ENCODE results near the gene RDH14.

The RDH14 gene

DNA sequence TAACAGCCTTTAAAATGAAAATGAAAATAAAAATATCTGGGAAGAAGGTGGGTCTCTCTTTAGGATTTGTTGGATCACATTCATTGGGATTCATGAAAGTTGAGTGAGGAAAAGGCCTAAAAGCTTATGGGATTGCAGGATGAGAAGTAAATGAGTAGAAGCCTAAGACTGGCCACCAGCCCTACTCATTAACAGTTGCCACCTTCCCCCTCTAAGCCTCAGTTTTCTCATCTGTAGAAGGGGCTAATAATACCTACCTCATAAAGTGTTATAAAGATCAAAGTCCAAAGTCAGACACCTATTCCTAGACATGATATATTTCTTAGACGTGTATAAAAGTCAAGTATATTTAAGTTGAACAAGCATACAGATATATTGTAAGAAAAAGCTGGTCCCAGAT is 23.8 kb downstream of the RDH14 start (continued):
- TF ChIP-seq, protein P1, sequence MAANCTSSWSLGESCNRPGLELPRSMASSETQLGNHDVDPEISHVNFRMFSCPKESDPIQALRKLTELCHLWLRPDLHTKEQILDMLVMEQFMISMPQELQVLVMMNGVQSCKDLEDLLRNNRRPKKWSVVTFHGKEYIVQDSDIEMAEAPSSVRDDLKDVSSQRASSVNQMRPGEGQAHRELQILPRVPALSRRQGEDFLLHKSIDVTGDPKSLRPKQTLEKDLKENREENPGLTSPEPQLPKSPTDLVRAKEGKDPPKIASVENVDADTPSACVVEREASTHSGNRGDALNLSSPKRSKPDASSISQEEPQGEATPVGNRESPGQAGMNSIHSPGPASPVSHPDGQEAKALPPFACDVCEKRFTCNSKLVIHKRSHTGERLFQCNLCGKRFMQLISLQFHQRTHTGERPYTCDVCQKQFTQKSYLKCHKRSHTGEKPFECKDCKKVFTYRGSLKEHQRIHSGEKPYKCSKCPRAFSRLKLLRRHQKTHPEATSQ (tag by site-specific recombination; IDR thresholded peaks at IDR 0.05): no peak
- no peak for TF ChIP-seq KLF9 (tag by site-specific recombination; IDR thresholded peaks at IDR 0.05; ENCODE audit: low read depth)
- TF ChIP-seq ZNF114 (tag by site-specific recombination; IDR thresholded peaks at IDR 0.05): no peak
- TF ChIP-seq ZNF626 (tag by site-specific recombination; IDR thresholded peaks at IDR 0.05): no peak
- TF ChIP-seq ZNF560 (tag by site-specific recombination; IDR thresholded peaks at IDR 0.05; ENCODE audit: borderline replicate concordance): no peak

DNA sequence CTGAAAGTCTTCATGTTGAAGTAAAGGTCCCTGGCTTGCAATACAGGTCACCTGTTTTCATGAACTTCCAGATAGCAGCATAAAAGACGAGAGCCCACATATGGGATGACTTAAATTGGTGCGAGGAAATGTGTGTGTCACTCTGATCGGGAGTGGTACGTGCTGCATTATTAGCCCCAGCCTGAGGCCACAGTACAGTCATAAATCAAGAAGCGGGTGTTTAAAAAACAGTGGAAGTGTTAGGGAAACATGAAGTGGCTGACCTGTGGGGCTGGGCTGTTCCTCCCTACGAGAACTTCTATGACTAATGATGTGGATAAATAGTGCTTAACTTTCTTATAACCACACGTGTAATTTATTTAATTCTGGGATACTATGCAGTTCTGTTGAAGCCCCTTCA is 24.4 kb downstream of the RDH14 start:
- TF ChIP-seq ZNF529 (tag by site-specific recombination; IDR thresholded peaks at IDR 0.05; ENCODE audit: insufficient replicate concordance): no peak
- peak; percentile 52 for TF ChIP-seq WT1 (tag by site-specific recombination; IDR thresholded peaks at IDR 0.05)
- TF ChIP-seq ZNF610 (tag by site-specific recombination; IDR thresholded peaks at IDR 0.05; ENCODE audit: borderline replicate concordance): no peak
- TF ChIP-seq ZNF175 (tag by site-specific recombination; IDR thresholded peaks at IDR 0.05): no peak
- no peak for TF ChIP-seq ZNF391 (tag by site-specific recombination; IDR thresholded peaks at IDR 0.05; ENCODE audit: borderline replicate concordance, low read depth)
- TF ChIP-seq, protein P2, sequence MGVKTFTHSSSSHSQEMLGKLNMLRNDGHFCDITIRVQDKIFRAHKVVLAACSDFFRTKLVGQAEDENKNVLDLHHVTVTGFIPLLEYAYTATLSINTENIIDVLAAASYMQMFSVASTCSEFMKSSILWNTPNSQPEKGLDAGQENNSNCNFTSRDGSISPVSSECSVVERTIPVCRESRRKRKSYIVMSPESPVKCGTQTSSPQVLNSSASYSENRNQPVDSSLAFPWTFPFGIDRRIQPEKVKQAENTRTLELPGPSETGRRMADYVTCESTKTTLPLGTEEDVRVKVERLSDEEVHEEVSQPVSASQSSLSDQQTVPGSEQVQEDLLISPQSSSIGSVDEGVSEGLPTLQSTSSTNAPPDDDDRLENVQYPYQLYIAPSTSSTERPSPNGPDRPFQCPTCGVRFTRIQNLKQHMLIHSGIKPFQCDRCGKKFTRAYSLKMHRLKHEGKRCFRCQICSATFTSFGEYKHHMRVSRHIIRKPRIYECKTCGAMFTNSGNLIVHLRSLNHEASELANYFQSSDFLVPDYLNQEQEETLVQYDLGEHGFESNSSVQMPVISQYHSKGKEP (tag by site-specific recombination; IDR thresholded peaks at IDR 0.05): no peak
- TF ChIP-seq, protein P3, sequence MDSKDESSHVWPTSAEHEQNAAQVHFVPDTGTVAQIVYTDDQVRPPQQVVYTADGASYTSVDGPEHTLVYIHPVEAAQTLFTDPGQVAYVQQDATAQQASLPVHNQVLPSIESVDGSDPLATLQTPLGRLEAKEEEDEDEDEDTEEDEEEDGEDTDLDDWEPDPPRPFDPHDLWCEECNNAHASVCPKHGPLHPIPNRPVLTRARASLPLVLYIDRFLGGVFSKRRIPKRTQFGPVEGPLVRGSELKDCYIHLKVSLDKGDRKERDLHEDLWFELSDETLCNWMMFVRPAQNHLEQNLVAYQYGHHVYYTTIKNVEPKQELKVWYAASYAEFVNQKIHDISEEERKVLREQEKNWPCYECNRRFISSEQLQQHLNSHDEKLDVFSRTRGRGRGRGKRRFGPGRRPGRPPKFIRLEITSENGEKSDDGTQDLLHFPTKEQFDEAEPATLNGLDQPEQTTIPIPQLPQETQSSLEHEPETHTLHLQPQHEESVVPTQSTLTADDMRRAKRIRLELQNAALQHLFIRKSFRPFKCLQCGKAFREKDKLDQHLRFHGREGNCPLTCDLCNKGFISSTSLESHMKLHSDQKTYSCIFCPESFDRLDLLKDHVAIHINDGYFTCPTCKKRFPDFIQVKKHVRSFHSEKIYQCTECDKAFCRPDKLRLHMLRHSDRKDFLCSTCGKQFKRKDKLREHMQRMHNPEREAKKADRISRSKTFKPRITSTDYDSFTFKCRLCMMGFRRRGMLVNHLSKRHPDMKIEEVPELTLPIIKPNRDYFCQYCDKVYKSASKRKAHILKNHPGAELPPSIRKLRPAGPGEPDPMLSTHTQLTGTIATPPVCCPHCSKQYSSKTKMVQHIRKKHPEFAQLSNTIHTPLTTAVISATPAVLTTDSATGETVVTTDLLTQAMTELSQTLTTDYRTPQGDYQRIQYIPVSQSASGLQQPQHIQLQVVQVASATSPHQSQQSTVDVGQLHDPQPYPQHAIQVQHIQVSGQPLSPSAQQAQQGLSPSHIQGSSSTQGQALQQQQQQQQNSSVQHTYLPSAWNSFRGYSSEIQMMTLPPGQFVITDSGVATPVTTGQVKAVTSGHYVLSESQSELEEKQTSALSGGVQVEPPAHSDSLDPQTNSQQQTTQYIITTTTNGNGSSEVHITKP (tag by site-specific recombination; IDR thresholded peaks at IDR 0.05): 0 out of 2 replicates have a peak, but pooled peaks have one; percentile 23
- TF ChIP-seq ZNF629 (tag by site-specific recombination; IDR thresholded peaks at IDR 0.05): no peak
- peak; percentile 47 for TF ChIP-seq SP7 (tag by site-specific recombination; IDR thresholded peaks at IDR 0.05)
- POLR2A ChIA-PET: no interaction called here
- CTCF ChIA-PET: interaction anchor here (0.7 kb wide), 1 partner anchor 1007 kb away, joined by 3 read pairs; no protein-coding TSS in a partner anchor
- Histone ChIP-seq H3K27ac (ENCODE audit: extremely low read depth, low read depth, low read length) (no peak overlapping the region), H3K9me3 (ENCODE audit: control insufficient read depth, insufficient read depth, low read depth, low read length) (no peaks in the 10 kb centered on the region), H3K36me3 (ENCODE audit: control insufficient read depth in 2 of 2, insufficient read depth in 1 of 2, low read length in 2 of 2) (no peaks in the 10 kb centered on the region), H3K4me3 (ENCODE audit: low read depth, low read length) (no peak overlapping the region), H3K4me1 (ENCODE audit: control insufficient read depth, insufficient read depth, low read length) (no peaks in the 10 kb centered on the region)

DNA sequence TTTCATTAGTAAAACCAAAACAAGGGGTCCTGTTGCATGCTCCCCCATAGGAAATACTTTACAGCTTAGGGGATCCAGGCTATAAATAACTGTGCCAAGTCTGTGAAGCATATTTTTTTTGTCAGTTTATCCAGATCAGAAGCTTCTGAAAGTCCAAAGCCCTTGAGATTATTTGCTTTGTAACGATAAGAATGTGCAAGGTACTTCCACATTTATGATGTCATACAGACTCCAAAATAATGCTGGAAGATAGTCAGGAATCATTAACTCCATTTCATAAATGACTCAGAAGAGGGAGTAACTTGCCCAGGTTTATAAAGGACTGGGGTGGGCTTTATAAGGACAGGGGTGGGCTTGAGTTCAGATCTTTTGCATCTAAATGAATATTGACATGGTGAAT is 29.3 kb downstream of the RDH14 start:
- ChIA-PET CTCF (interaction anchor here (2.2 kb wide), 1 partner anchor 10 kb away, joined by 11 read pairs; no protein-coding TSS in a partner anchor), POLR2A (no interaction called here)
- H3K27ac ChIP-seq (ENCODE audit: extremely low read depth, low read depth, low read length): no peak overlapping the region
- H3K4me1 ChIP-seq (ENCODE audit: control insufficient read depth, insufficient read depth, low read length): no peaks in the 10 kb centered on the region
- H3K36me3 ChIP-seq (ENCODE audit: control insufficient read depth in 2 of 2, insufficient read depth in 1 of 2, low read length in 2 of 2): no peaks in the 10 kb centered on the region
- H3K4me3 ChIP-seq (ENCODE audit: low read depth, low read length): no peak overlapping the region
- no peaks in the 10 kb centered on the region for H3K9me3 ChIP-seq (ENCODE audit: control insufficient read depth, insufficient read depth, low read depth, low read length)
- no peak for TF ChIP-seq ZNF394 (tag by site-specific recombination; IDR thresholded peaks at IDR 0.05; ENCODE audit: borderline replicate concordance)
- no peak for TF ChIP-seq ZNF274 (IDR thresholded peaks at IDR 0.05; ENCODE audit: low read length)
- no peak for TF ChIP-seq ZNF274 (tag by site-specific recombination; IDR thresholded peaks at IDR 0.05; ENCODE audit: borderline replicate concordance)
- no peak for TF ChIP-seq ZNF521 (tag by site-specific recombination; IDR thresholded peaks at IDR 0.05)
- TF ChIP-seq, protein P4, sequence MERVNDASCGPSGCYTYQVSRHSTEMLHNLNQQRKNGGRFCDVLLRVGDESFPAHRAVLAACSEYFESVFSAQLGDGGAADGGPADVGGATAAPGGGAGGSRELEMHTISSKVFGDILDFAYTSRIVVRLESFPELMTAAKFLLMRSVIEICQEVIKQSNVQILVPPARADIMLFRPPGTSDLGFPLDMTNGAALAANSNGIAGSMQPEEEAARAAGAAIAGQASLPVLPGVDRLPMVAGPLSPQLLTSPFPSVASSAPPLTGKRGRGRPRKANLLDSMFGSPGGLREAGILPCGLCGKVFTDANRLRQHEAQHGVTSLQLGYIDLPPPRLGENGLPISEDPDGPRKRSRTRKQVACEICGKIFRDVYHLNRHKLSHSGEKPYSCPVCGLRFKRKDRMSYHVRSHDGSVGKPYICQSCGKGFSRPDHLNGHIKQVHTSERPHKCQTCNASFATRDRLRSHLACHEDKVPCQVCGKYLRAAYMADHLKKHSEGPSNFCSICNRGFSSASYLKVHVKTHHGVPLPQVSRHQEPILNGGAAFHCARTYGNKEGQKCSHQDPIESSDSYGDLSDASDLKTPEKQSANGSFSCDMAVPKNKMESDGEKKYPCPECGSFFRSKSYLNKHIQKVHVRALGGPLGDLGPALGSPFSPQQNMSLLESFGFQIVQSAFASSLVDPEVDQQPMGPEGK (tag by site-specific recombination; IDR thresholded peaks at IDR 0.05): no peak
- TF ChIP-seq, protein P5, sequence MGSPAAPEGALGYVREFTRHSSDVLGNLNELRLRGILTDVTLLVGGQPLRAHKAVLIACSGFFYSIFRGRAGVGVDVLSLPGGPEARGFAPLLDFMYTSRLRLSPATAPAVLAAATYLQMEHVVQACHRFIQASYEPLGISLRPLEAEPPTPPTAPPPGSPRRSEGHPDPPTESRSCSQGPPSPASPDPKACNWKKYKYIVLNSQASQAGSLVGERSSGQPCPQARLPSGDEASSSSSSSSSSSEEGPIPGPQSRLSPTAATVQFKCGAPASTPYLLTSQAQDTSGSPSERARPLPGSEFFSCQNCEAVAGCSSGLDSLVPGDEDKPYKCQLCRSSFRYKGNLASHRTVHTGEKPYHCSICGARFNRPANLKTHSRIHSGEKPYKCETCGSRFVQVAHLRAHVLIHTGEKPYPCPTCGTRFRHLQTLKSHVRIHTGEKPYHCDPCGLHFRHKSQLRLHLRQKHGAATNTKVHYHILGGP (tag by site-specific recombination; IDR thresholded peaks at IDR 0.05): no peak
- TF ChIP-seq GLIS2 (tag by site-specific recombination; IDR thresholded peaks at IDR 0.05): no peak
- TF ChIP-seq ZNF223 (tag by site-specific recombination; IDR thresholded peaks at IDR 0.05): no peak
- no peak for TF ChIP-seq YY1 (tag by site-specific recombination; IDR thresholded peaks at IDR 0.05)

Measured in HEK293 (cell line).